HepG2 (cell line): ENCODE data around the gene TAF6L. TPM values are rescaled to one million over a fixed set of nuclear protein-coding genes. Genes with fewer than 3 reads are reported as not detected.

ENCODE experiments used
- ATF2 ChIP-seq: sonication (generic); formaldehyde crosslinking; IDR thresholded peaks from 2 replicates; pipeline ENCODE4 v1.4.0; 2020; ENCODE audit warnings: missing genetic modification reagents
- CBX5 ChIP-seq: sonication (generic); formaldehyde crosslinking; IDR thresholded peaks from 2 replicates; pipeline ENCODE4 v1.4.0; 2020; ENCODE audit warnings: missing genetic modification reagents, borderline replicate concordance
- CHD2 ChIP-seq: IDR thresholded peaks from 2 replicates; pipeline ENCODE4 v1.6.1; 2011; ENCODE audit warnings: low read depth, low read length, improper control_type of control experiment
- EHMT2 ChIP-seq: fragments of 200-600 bp; sonication (generic); IDR thresholded peaks from 2 replicates; pipeline ENCODE4 v1.7.0; 2017; ENCODE audit warnings: antibody characterized with exemption, low read depth, low read length, borderline replicate concordance
- FOXC1 ChIP-seq: sonication (generic); formaldehyde crosslinking; IDR thresholded peaks from 2 replicates; pipeline ENCODE4 v1.8.0; 2022; ENCODE audit warnings: mild to moderate bottlenecking, missing genetic modification reagents, borderline replicate concordance
- HDAC1 ChIP-seq: sonication (generic); formaldehyde crosslinking; IDR thresholded peaks from 2 replicates; pipeline ENCODE4 v1.5.1; 2020; ENCODE audit warnings: mild to moderate bottlenecking, missing genetic modification reagents
- HMGXB4 ChIP-seq, 2 experiments: sonication (generic) in 1 of 2; formaldehyde crosslinking in 1 of 2; IDR thresholded peaks; 2 replicates each; pipeline versions ENCODE4 v1.4.0 to v1.6.1; 2018 to 2020; ENCODE audit warnings: missing genetic modification reagents in 2 of 2, borderline replicate concordance in 1 of 2, low read depth in 1 of 2, mild to moderate bottlenecking in 1 of 2, missing biosample characterization in 1 of 2
- LRRFIP1 ChIP-seq: sonication (generic); formaldehyde crosslinking; conservative IDR thresholded peaks from 2 replicates; pipeline ENCODE4 v1.4.0; 2020; ENCODE audit warnings: missing genetic modification reagents
- NCOA1 ChIP-seq: sonication (generic); formaldehyde crosslinking; IDR thresholded peaks from 2 replicates; pipeline ENCODE4 v1.9.0; 2021; ENCODE audit warnings: missing genetic modification reagents
- NCOR1 ChIP-seq: fragments of 200-600 bp; sonication (generic); IDR thresholded peaks from 2 replicates; pipeline ENCODE4 v1.7.0; 2017; ENCODE audit warnings: antibody characterized with exemption, low read length, borderline replicate concordance
- NRL ChIP-seq: sonication (generic); formaldehyde crosslinking; IDR thresholded peaks from 2 replicates; pipeline ENCODE4 v1.5.0; 2020; ENCODE audit warnings: missing genetic modification reagents, mild to moderate bottlenecking, moderate library complexity, borderline replicate concordance
- PBX2 ChIP-seq: IDR thresholded peaks from 2 replicates; pipeline ENCODE4 v1.6.1; 2016; ENCODE audit warnings: control low read depth
- PCBP2 ChIP-seq: fragments of 200-400 bp; formaldehyde crosslinking; optimal IDR thresholded peaks from 2 replicates; pipeline ENCODE3; 2018; ENCODE audit warnings: low read length, low read depth; ENCODE audit not compliant: poor library complexity, severe bottlenecking
- SIX1 ChIP-seq: sonication (generic); formaldehyde crosslinking; IDR thresholded peaks from 2 replicates; pipeline ENCODE4 v1.4.0; 2020; ENCODE audit warnings: missing genetic modification reagents, borderline replicate concordance
- SRSF9 ChIP-seq: fragments of 200-400 bp; formaldehyde crosslinking; IDR thresholded peaks from 2 replicates; pipeline ENCODE4 v1.6.1; 2018; ENCODE audit warnings: borderline replicate concordance, mild to moderate bottlenecking, low read depth, low read length; ENCODE audit not compliant: insufficient read depth, poor library complexity, severe bottlenecking
- ZNF503 ChIP-seq: sonication (generic); formaldehyde crosslinking; IDR thresholded peaks from 2 replicates; pipeline ENCODE4 v1.4.0; 2020; ENCODE audit warnings: missing genetic modification reagents
- ZNF589 ChIP-seq: sonication (generic); formaldehyde crosslinking; conservative IDR thresholded peaks from 2 replicates; pipeline ENCODE4 v1.8.0; 2022; ENCODE audit warnings: mild to moderate bottlenecking, moderate library complexity, missing genetic modification reagents
- ZNF749 ChIP-seq: sonication (generic); formaldehyde crosslinking; IDR thresholded peaks from 2 replicates; pipeline ENCODE4 v1.8.0; 2022; ENCODE audit warnings: mild to moderate bottlenecking, missing genetic modification reagents, moderate library complexity, borderline replicate concordance
- polyA plus RNA-seq, 8 experiments: library from polyadenylated mRNA; depleted of rRNA in 3 of 8; stranded (reverse) in 7 of 8; unstranded in 1 of 8; fragments of >200 nt; fragmentation: Illumina TruSeq in 4 of 8; extraction: Trizol in 4 of 8; gene quantifications; 2 replicates each; pipeline versions ENCODE4 v1.2.1 to v1.2.3, GENCODE V29; 2011 to 2016; ENCODE audit warnings: low read depth in 4 of 8, missing spikeins in 1 of 8, mixed read lengths in 1 of 8; ENCODE audit not compliant: insufficient read depth in 1 of 8
- total RNA-seq, 5 experiments: library from RNA; depleted of rRNA; stranded (reverse); fragments of >200 nt; fragmentation: Illumina TruSeq; extraction: Trizol; gene quantifications; 2 replicates each; pipeline ENCODE4 v1.2.3, GENCODE V29; 2016; ENCODE audit warnings: low read depth in 1 of 5

TAF6L gene
- total and polyA plus RNA-seq, 2 of the 13 experiments (the other 11 are each of a cell fraction or from before 2014, with no cell fraction given): 12.6 to 19.4 TPM

GRCh38 chr11:62805076-62805892, 34.1 kb downstream of the TAF6L start, which contains the start of gene NXF1 (continued):
- TF ChIP-seq LRRFIP1 (CRISPR knock-in tag): peak; percentile 24; the same call in 1 of the 2 replicates
- TF ChIP-seq PBX2 (CRISPR knock-in tag): no peak
- peak; percentile 73 to 88 for TF ChIP-seq HMGXB4 (CRISPR knock-in tag; IDR thresholded peaks at IDR 0.05; ENCODE audit: borderline replicate concordance in 1 of 2, low read depth in 1 of 2)
- TF ChIP-seq SRSF9: no peak
- no peak for TF ChIP-seq NCOA1 (CRISPR knock-in tag)
- TF ChIP-seq CBX5 (CRISPR knock-in tag): peak; percentile 85; the same call in 1 of the 2 replicates
- no peak for TF ChIP-seq ZNF589 (CRISPR knock-in tag)
- TF ChIP-seq ZNF749: peak; percentile 90; the same call in 1 of the 2 replicates
- TF ChIP-seq ZNF503 (CRISPR knock-in tag): peak; percentile 45; the same call in 1 of the 2 replicates
- TF ChIP-seq HDAC1: peak; percentile 90
- TF ChIP-seq SIX1 (CRISPR knock-in tag): peak; percentile 50; the same call in 1 of the 2 replicates
- no peak for TF ChIP-seq PCBP2
- TF ChIP-seq CHD2: peak; percentile 58; the same call in 1 of the 2 replicates
- TF ChIP-seq NRL (CRISPR knock-in tag): peak; percentile 71; the same call in 1 of the 2 replicates
- TF ChIP-seq NCOR1: no peak
- TF ChIP-seq ATF2 (CRISPR knock-in tag): peak; percentile 88
- no peak for TF ChIP-seq EHMT2
- peak; percentile 83; the same call in 1 of the 2 replicates for TF ChIP-seq FOXC1 (CRISPR knock-in tag)
